A673 (cell line): ENCODE data around the gene SCD5.

Experiments used
- CTCF ChIP-seq: fragments of 300-800, 200-600 bp; sonication (generic); conservative IDR thresholded peaks from 2 replicates; pipeline ENCODE4 v1.5.1; 2017; ENCODE audit warnings: low read depth, mild to moderate bottlenecking, antibody characterized with exemption, low read length, moderate library complexity, mixed read lengths
- EZH2 ChIP-seq: fragments of 200-600 bp; sonication (generic); IDR thresholded peaks from 2 replicates; pipeline ENCODE4 v1.6.1; 2017; ENCODE audit warnings: borderline replicate concordance, low read depth, mild to moderate bottlenecking, mixed read lengths, antibody characterized with exemption, low read length; ENCODE audit not compliant: poor library complexity, severe bottlenecking

GRCh38 chr4:82789025-82789776 lies 9.4 kb downstream of the SCD5 start:
- TF ChIP-seq CTCF (no peak), EZH2 (no peak)
